WTC11 (cell line): ENCODE results near the gene WDR54.

ENCODE experiments used
- ESRRA ChIP-seq: sonication (generic); formaldehyde crosslinking; IDR thresholded peaks from 2 replicates; pipeline ENCODE4 v1.8.1; 2022; ENCODE audit warnings: mild to moderate bottlenecking, missing genetic modification reagents, borderline replicate concordance
- TF ChIP-seq, protein P1 (sequence below): fragments of 200-600 bp; IDR thresholded peaks from 2 replicates; pipeline ENCODE4 v1.8.0; 2022; ENCODE audit warnings: antibody characterized with exemption
- TF ChIP-seq, protein P2 (sequence below): sonication (generic); formaldehyde crosslinking; IDR thresholded peaks from 2 replicates; pipeline ENCODE4 v1.8.1; 2022; ENCODE audit warnings: mild to moderate bottlenecking, missing genetic modification reagents, moderate library complexity, borderline replicate concordance

DNA sequence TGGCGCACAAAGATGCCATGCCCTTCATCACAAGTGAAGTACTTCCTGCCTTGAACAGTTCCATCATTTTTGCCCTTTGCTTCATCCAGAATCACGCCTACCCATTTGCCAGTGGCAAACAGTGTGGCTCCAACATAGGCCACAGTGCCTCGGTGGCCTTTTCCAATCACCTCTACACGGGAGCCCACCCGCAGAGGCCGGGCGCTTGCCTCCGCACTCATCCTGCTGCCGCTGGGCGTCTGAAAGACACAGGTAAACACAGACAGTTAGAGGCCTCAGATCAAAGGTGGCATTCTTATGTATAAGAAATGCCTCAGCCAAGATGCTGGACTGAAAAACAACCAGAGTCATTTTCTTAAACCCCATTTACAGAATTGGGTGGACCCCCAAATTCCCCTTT lies 43.5 kb upstream of the WDR54 start:
- TF ChIP-seq, protein P1, sequence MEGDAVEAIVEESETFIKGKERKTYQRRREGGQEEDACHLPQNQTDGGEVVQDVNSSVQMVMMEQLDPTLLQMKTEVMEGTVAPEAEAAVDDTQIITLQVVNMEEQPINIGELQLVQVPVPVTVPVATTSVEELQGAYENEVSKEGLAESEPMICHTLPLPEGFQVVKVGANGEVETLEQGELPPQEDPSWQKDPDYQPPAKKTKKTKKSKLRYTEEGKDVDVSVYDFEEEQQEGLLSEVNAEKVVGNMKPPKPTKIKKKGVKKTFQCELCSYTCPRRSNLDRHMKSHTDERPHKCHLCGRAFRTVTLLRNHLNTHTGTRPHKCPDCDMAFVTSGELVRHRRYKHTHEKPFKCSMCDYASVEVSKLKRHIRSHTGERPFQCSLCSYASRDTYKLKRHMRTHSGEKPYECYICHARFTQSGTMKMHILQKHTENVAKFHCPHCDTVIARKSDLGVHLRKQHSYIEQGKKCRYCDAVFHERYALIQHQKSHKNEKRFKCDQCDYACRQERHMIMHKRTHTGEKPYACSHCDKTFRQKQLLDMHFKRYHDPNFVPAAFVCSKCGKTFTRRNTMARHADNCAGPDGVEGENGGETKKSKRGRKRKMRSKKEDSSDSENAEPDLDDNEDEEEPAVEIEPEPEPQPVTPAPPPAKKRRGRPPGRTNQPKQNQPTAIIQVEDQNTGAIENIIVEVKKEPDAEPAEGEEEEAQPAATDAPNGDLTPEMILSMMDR = no peak
- TF ChIP-seq ESRRA = no peak
- TF ChIP-seq, protein P2, sequence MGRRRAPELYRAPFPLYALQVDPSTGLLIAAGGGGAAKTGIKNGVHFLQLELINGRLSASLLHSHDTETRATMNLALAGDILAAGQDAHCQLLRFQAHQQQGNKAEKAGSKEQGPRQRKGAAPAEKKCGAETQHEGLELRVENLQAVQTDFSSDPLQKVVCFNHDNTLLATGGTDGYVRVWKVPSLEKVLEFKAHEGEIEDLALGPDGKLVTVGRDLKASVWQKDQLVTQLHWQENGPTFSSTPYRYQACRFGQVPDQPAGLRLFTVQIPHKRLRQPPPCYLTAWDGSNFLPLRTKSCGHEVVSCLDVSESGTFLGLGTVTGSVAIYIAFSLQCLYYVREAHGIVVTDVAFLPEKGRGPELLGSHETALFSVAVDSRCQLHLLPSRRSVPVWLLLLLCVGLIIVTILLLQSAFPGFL (CRISPR knock-in tag) = no peak
